Activated T-cell treated with anti-CD3 and anti-CD28 coated beads, Interleukin-2, amount 50 U/mL, for 72 hours (primary cell): ENCODE data around the gene CPNE5. TPM values are rescaled to one million over a fixed set of nuclear protein-coding genes. Genes with fewer than 3 reads are reported as not detected.

Experiments used
- ATAC-seq, 2 donors: fragments of 150-1000 bp; cut with Tn5 transposase; replicated peaks in 1 of 2; 2 replicates each; pipeline ENCODE4 v1.10.0; 2021; ENCODE audit warnings: moderate library complexity in 2 of 2, mild to moderate bottlenecking in 1 of 2
- DNase-seq, 2 donors: peaks; one replicate each; pipeline ENCODE4 v3.0.0; 2021 to 2022; ENCODE audit warnings: mixed read lengths in 1 of 2
- H3K27ac Mint-ChIP-seq: one replicate; pipeline ENCODE4 v1.8.0; 2022; ENCODE audit warnings: mild to moderate bottlenecking, moderate library complexity, mixed read lengths
- H3K27me3 Mint-ChIP-seq: one replicate; pipeline ENCODE4 v1.8.0; 2022; ENCODE audit warnings: low read depth, mixed read lengths
- H3K36me3 Mint-ChIP-seq, 2 donors: one replicate each; pipeline ENCODE4 v1.8.0; 2022; ENCODE audit warnings: mixed read lengths in 2 of 2, mild to moderate bottlenecking in 1 of 2; ENCODE audit not compliant: insufficient read depth in 2 of 2
- H3K4me1 Mint-ChIP-seq: one replicate; pipeline ENCODE4 v1.8.0; 2022; ENCODE audit warnings: low read depth, mixed read lengths
- H3K4me3 Mint-ChIP-seq, 2 donors: one replicate each; pipeline ENCODE4 v1.8.0; 2022; ENCODE audit warnings: mild to moderate bottlenecking in 2 of 2, mixed read lengths in 2 of 2, moderate library complexity in 2 of 2
- H3K9me3 Mint-ChIP-seq, 2 donors: one replicate each; pipeline ENCODE4 v1.8.0; 2022; ENCODE audit warnings: mixed read lengths in 2 of 2
- total RNA-seq, 2 donors: library from RNA; stranded (reverse); gene quantifications; one replicate each; pipeline ENCODE4 v1.2.3, GENCODE V29; 2022

The CPNE5 gene
- total RNA-seq, 2 donors from 2014 or later = 0.48 to 2.6 TPM

GRCh38 chr6:36739947-36740817 lies 99.1 kb downstream of the CPNE5 start:
- Mint-ChIP-seq H3K36me3 (no peaks in the 10 kb centered on the region), H3K9me3 (no peaks in the 10 kb centered on the region), H3K4me3 (no peak overlapping the region), H3K27me3 (no peaks in the 10 kb centered on the region), H3K27ac (no peak overlapping the region), H3K4me1 (peaks cover 17% of the 10 kb centered on the region)
- ATAC-seq (no peak), DNase-seq (no peak)

- Mint-ChIP-seq H3K4me3 (no peak overlapping the region), H3K27me3 (no peaks in the 10 kb centered on the region), H3K36me3 (no peaks in the 10 kb centered on the region), H3K4me1 (peaks cover 23% of the 10 kb centered on the region), H3K9me3 (no peaks in the 10 kb centered on the region), H3K27ac (no peak overlapping the region)
- ATAC-seq (no peak), DNase-seq (no peak)
Measured at GRCh38 chr6:36738108-36738507, 101.1 kb downstream of the CPNE5 start.

GRCh38 chr6:36737043-36737785 lies 102.0 kb downstream of the CPNE5 start:
- Mint-ChIP-seq H3K4me1 (peaks cover 24% of the 10 kb centered on the region), H3K9me3 (no peaks in the 10 kb centered on the region), H3K27me3 (no peaks in the 10 kb centered on the region), H3K36me3 (no peaks in the 10 kb centered on the region), H3K27ac (no peak overlapping the region), H3K4me3 (no peak overlapping the region)
- ATAC-seq (no peak), DNase-seq (no peak)

- Mint-ChIP-seq H3K36me3 (no peaks in the 10 kb centered on the region), H3K27ac (peak overlapping the region; percentile 82), H3K27me3 (no peaks in the 10 kb centered on the region), H3K9me3 (no peaks in the 10 kb centered on the region), H3K4me3 (peak overlapping the region; percentile 47 to 64), H3K4me1 (peaks cover 33% of the 10 kb centered on the region)
- ATAC-seq (peak; percentile 91 to 93), DNase-seq (peak; percentile 40 to 42)
Measured at GRCh38 chr6:36735110-36736071, 103.9 kb downstream of the CPNE5 start.

- Mint-ChIP-seq H3K36me3 (no peaks in the 10 kb centered on the region), H3K4me1 (peaks cover 33% of the 10 kb centered on the region)
Measured at GRCh38 chr6:36734486-36735060, 104.7 kb downstream of the CPNE5 start.

GRCh38 chr6:36733300-36733699 lies 105.9 kb downstream of the CPNE5 start:
- DNase-seq (no peak), ATAC-seq (no peak)
- Mint-ChIP-seq H3K4me3 (no peak overlapping the region), H3K27ac (no peak overlapping the region), H3K36me3 (no peaks in the 10 kb centered on the region), H3K9me3 (no peaks in the 10 kb centered on the region), H3K4me1 (peaks cover 36% of the 10 kb centered on the region), H3K27me3 (no peaks in the 10 kb centered on the region)

More at GRCh38 chr6:36734486-36735060, 104.7 kb downstream of the CPNE5 start:
- ATAC-seq = no peak
- peak overlapping the region; percentile 47 to 64 for H3K4me3 Mint-ChIP-seq
- peak overlapping the region; percentile 82 for H3K27ac Mint-ChIP-seq
- H3K27me3 Mint-ChIP-seq = no peaks in the 10 kb centered on the region
- DNase-seq = no peak
- H3K9me3 Mint-ChIP-seq = no peaks in the 10 kb centered on the region

GRCh38 chr6:36731622-36732310 lies 107.5 kb downstream of the CPNE5 start:
- H3K27me3 Mint-ChIP-seq = no peaks in the 10 kb centered on the region
- H3K4me3 Mint-ChIP-seq = no peak overlapping the region
- H3K4me1 Mint-ChIP-seq = peaks cover 50% of the 10 kb centered on the region
- no peaks in the 10 kb centered on the region for H3K9me3 Mint-ChIP-seq
- DNase-seq = no peak
- no peak overlapping the region for H3K27ac Mint-ChIP-seq
- no peaks in the 10 kb centered on the region for H3K36me3 Mint-ChIP-seq
- no peak for ATAC-seq

GRCh38 chr6:36730424-36731380 lies 108.5 kb downstream of the CPNE5 start:
- DNase-seq = no peak
- Mint-ChIP-seq H3K9me3 (no peaks in the 10 kb centered on the region), H3K4me1 (peaks cover 49% of the 10 kb centered on the region), H3K4me3 (no peak overlapping the region), H3K27ac (no peak overlapping the region), H3K36me3 (no peaks in the 10 kb centered on the region), H3K27me3 (no peaks in the 10 kb centered on the region)
- no peak for ATAC-seq

- Mint-ChIP-seq H3K9me3 (no peaks in the 10 kb centered on the region), H3K27me3 (no peaks in the 10 kb centered on the region), H3K4me3 (no peak overlapping the region), H3K27ac (no peak overlapping the region), H3K4me1 (peaks cover 49% of the 10 kb centered on the region), H3K36me3 (no peaks in the 10 kb centered on the region)
- no peak for DNase-seq
- no peak for ATAC-seq
Measured at GRCh38 chr6:36729161-36729524, 110.1 kb downstream of the CPNE5 start.

- H3K4me3 Mint-ChIP-seq = no peak overlapping the region
Measured at GRCh38 chr6:36728289-36729160, 110.7 kb downstream of the CPNE5 start.

More at GRCh38 chr6:36728289-36729160, 110.7 kb downstream of the CPNE5 start:
- Mint-ChIP-seq H3K27me3 (no peaks in the 10 kb centered on the region), H3K36me3 (no peaks in the 10 kb centered on the region), H3K9me3 (no peaks in the 10 kb centered on the region), H3K27ac (no peak overlapping the region), H3K4me1 (peaks cover 48% of the 10 kb centered on the region)
- no peak for ATAC-seq
- DNase-seq = no peak
